HS-27A (cell line): ENCODE results near the gene FAF2.
"Not testable (repeated sequence)": the region's sequence is repeated elsewhere in the genome, so short reads cannot be mapped to it uniquely, and the experiment has no call there.

ENCODE experiments used
- DNase-seq: peaks from one replicate; pipeline ENCODE4 v3.0.0-alpha.2; 2012; ENCODE audit warnings: low read depth, missing footprints

The FAF2 gene

GRCh38 chr5:176418251-176418650, 29.9 kb upstream of the FAF2 start:
- DNase-seq, result no peak

DNA sequence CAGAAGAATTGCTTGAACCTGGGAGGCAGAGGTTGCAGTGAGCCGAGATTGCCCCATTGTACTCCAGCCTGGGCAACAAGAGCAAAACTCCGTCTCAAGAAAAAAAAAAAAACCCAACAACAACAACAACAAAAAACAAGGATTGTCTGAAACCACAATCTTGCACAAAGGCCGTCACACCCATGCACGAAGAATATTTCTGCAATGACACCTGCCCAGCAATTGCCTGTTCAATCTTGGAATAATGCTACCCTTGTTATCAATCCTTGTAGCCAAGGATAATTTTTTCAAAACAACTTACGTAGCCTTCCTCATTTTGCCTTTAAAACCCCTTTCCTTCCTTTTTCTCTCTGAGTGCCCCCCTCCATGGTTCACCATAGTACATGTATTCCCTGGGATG, 28.1 kb upstream of the FAF2 start:
- DNase-seq, result no peak

- DNase-seq, result no peak
These were observed 27.1 kb upstream of the FAF2 start for GRCh38 chr5:176420972-176421544.

DNA sequence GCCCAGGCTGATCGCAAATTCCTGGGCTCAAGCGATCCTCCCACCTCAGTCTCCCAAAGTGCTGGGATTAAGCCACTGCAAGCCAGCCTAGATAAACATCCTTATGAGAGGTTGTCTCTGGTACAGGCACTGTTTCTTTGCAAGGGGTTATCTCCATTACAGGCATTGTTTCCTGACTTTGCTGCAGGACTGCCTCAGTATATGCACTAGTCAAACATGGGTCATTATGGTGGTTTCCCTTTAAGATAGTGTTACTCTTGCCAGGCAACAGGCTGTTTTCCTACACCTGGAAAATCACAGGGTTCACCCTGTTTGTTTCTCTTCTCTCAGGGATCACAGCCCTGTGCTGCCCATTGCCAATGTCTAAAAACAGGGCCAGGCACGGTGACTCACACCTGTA, 24.0 kb upstream of the FAF2 start:
- no peak for DNase-seq

GRCh38 chr5:176425138-176425537, 23.0 kb upstream of the FAF2 start:
- no peak for DNase-seq

DNA sequence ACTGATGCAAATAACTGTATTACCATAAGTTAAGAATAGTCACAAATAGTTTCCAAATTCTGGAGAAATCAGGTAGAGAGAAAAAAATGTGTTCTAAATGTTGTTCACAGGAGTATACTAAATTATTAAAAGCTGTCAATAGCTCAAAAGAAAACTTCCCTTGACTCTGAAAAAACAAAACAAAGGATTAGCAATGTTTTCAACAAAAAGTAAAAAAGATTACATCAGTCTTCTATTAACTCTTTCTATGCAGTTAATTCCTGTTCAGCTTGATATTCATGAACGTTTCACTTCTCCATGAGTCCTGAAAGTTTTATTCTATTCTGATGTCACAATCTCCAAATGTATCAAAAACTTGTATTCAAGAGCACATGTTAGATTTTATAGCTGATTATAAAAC, 22.4 kb upstream of the FAF2 start:
- DNase-seq, result no peak

DNA sequence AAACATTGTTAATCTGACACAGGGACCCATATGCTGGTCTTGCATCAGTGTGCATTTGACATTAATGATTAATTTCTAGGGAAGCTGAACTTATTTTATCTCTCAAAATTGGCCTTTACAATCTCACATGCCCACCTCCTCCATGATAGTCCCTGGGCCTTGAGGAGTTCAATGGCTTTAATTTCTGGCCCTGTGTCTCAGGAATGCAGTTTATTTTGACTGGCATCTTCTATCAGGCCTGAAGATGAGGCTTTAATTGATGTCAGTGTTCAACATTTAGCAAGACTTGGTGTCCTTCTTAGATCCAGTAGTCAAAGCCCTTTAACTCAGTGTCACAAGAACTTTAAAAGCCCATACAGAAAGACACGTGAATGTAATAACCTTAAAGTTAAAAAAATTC, 21.3 kb upstream of the FAF2 start:
- no peak for DNase-seq

DNA sequence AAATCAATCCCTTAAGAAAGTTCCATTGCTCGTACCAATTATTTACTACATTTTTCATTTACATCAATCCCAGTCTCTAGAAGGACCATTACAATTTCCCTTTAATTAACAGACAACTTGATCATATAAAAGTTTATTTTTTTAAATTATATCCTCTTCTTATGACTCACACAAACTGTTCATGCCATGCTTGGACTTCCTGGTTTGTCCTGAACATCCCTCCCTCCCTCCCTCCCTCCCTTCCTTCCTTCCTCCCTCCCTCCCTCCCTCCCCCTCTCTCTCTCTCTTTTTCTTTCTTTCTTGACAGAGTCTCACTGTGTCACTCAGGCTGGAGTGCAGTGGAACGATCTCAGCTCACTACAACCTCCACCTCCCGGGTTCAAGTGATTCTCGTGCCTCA, 20.2 kb upstream of the FAF2 start:
- no peak for DNase-seq

GRCh38 chr5:176429972-176430371, 18.2 kb upstream of the FAF2 start:
- DNase-seq, result no peak

DNA sequence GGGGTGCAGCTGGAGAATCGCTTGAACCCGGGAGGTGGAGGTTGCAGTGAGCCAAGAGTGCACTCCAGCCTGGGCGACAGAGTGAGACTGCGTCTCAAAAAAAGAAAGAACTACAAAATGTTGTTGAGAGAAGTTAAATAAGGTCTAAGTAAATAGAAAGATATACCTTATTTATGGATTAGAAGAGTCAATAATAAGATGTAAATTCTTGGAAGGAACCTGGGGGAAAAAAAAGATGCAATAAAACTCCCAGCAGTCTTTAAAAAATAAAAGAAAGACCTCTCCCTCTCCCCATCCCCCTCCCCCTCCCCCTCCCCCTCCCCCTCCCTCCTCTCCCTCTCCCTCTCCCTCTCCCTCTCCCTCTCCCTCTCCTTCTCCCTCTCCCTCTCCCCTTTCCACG, 15.5 kb upstream of the FAF2 start:
- no peak for DNase-seq

DNA sequence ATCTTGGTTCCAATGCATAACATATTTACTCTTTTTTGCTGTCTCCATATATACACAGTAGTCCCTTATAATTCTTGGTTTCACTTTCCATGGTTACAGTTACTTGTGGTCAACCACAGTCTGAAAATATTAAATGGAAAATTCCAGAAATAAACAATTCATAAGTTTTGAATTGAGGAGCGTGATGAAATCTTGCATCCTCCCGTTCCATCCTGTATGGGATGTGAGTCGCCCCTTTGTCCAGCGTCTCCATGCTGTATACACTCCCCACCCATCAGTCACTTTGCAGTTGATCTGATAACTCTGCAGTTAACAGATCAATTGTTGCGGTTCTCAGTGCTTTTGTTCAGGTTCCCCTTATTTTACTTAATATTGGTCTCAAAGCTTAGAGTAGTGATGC, 11.5 kb upstream of the FAF2 start:
- no peak for DNase-seq

GRCh38 chr5:176438959-176439757, 9.0 kb upstream of the FAF2 start:
- no peak for DNase-seq

GRCh38 chr5:176440927-176441706, 7.1 kb upstream of the FAF2 start:
- DNase-seq, result no peak

DNA sequence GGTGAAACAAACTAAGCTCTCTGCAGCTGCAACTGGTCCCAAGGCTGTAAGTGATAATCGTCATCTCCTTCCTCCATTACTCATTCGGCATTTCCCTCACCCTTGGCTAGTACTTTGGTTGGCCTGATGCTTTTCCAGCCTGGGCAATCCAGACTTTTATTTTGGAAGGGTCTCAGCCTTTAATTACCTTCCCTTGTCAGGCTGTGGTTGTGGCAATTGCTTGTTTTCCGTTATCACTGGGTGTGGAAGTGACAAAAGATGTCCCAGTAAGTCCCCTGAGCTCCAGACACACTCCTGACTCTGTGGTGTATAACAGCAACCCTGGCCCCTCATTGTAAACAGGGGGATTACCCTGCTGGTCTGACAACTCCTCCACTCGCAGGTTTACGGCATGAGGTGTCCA, 6.3 kb upstream of the FAF2 start:
- no peak for DNase-seq

- not testable (repeated sequence) for DNase-seq
These were observed 5.3 kb upstream of the FAF2 start for GRCh38 chr5:176442911-176443310.

DNA sequence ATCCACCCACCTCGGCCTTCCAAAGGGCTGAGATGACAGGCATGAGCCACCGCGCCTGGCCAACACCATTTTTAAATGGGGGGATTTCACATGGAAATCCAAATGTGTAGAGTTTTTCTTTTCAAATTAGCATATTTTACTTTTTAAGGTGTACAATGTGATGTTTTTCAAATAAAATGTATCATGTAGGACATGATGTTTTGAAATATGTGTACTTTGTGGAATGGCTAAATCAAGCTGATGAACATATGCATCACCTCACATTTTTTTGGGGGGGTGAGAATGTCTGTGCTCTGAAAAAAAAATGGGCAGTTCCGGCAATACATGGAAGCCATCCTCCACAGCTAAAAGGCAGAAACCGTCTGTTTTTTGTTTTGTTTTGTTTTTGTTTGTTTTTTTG, 3.4 kb upstream of the FAF2 start:
- no peak for DNase-seq

DNA sequence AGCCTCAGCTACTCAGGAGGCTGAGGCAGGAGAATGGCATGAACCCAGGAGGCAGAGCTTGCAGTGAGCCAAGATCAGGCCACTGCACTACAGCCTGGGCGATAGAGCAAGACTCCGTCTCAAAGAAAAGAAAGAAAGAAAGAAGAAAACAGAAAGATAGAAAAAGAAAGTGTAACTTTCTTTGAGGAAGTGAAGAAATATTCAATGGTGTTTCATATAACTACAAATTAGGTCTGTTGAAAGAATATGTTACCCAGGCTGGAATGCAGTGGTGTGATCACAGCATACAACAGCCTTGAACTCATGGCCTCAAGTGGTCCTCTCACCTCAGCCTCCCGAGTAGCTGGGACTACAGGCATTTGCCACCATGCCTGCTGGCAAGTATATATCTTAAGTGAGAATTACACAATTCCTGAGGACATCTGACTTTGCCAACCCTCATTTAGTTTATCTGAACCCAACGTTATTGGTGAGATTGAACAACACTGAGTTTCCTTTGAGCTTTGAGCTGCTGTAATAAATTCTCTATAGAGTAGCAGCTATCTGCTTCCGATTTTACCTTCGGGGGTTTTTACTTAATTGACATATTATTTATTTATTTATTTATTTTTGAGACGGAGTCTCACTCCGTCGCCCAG, 2.0 kb upstream of the FAF2 start:
- DNase-seq, result no peak

DNA sequence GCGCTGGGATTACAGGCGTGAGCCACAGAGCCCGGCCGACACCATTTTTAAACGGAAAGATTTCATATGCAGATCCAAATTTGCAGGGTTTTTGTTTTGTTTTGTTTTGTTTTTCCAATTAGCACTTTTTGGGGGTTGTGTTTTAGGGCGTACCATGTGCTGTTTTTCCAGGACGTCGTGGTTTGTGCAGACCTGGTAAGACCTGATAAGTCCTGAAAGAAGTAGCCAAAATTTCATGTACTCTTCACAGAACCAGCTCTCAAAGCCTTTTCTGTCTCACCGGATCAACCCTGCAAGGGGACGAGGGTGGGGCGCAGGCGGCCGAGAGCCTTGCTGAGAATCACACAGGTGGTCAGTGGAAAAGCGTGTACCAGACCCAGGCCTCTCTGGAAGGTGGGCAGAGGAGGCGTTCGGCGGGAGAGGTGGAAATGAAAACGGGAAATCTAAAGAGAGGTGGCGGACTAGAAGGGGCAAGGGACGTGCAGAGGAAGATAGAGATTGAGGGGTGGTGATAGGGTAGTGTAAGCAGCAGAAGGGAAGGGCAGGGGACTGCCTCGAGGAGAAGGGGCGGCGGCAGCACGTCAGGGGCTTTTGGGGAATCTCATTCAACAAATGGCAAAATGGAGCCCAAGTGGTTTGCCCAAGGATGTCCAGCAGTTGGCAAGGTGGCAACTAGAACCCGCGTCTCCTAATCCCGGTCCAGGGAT, 1.1 kb upstream of the FAF2 start:
- DNase-seq, result no peak

- no peak for DNase-seq
These were observed 601 bp upstream of the FAF2 start for GRCh38 chr5:176447591-176447977.

- no peak for DNase-seq
These were observed 1.9 kb downstream of the FAF2 start for GRCh38 chr5:176450077-176450476.

DNA sequence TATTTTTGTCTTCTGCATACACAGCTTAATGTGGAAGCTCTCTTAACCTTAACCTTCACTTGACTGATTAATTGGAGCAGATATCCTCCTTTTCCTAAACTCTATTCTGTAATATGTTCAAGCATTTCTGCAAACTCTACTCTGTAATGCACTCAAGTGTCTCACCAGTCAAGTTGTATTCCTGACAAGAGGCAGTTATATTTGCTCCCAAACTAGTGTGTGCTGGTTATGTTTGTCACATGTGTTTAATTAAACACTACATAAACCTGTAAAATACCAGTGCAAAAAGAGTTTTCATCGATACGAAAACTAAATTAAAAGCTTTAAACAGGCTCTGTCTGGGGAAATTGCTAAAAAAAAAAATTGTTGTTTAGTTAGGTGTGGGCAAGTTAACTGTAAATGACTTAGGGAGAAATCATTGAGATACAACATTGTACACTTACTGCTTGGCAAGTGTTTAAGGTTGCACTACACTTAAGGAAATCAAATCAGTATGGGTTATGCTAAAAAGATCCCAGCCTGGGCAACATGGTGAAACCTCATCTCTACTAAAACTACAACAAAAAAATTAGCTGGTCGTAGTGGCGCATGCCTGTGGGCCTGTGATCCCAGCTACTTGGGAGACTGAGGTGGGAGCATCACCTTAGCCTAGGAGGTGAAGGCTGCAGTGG, 6.7 kb downstream of the FAF2 start:
- no peak for DNase-seq
